Esophagus squamous epithelium (tissue), 5 donors: ENCODE results near the gene SPON1. TPM values are rescaled to one million over a fixed set of nuclear protein-coding genes. Genes with fewer than 3 reads are reported as not detected.

Experiments
- DNase-seq: peaks from one replicate; lab custom pipeline; 2025; lab: John Stamatoyannopoulos, UW
- H3K27ac ChIP-seq, 4 donors: fragments of 200-600 bp; sonication (generic); one replicate each; pipeline ENCODE4 v1.5.1; 2016 to 2019; ENCODE audit warnings: mild to moderate bottlenecking in 1 of 4
- H3K27me3 ChIP-seq, 4 donors: fragments of 200-600 bp; sonication (generic); 1 replicate in 3 of 4; 2 replicates in 1 of 4; pipeline versions ENCODE4 v1.5.1 to v1.6.0; 2017 to 2021; ENCODE audit warnings: antibody characterized with exemption in 1 of 4
- H3K36me3 ChIP-seq, 3 donors: fragments of 200-600 bp; sonication (generic); one replicate each; pipeline ENCODE4 v1.5.1; 2016 to 2019
- H3K4me1 ChIP-seq, 3 donors: fragments of 200-600 bp; sonication (generic); one replicate each; pipeline ENCODE4 v1.5.1; 2017 to 2019
- H3K4me3 ChIP-seq, 4 donors: fragments of 200-600 bp; sonication (generic); 1 replicate in 3 of 4; 2 replicates in 1 of 4; pipeline ENCODE4 v1.5.1; 2016 to 2019; ENCODE audit warnings: mild to moderate bottlenecking in 2 of 4, moderate library complexity in 1 of 4
- H3K9me3 ChIP-seq, 3 donors: fragments of 200-600 bp; sonication (generic); one replicate each; pipeline ENCODE4 v1.5.1; 2016 to 2019
- POLR2A ChIP-seq, 4 donors: fragments of 450-650 bp; IDR thresholded peaks; one replicate each; pipeline ENCODE4 v1.6.1; 2017; ENCODE audit warnings: antibody characterized with exemption in 4 of 4, mild to moderate bottlenecking in 4 of 4, moderate library complexity in 3 of 4
- WGBS, 2 donors: methylation state at CpG; one replicate each; pipeline ENCODE4 v1.1.5; 2018; 5-methylcytosine and 5-hydroxymethylcytosine counted together
- intact Hi-C: fragments of 100-400 bp; cut with DNase I; formaldehyde crosslinking; loops from one replicate; pipeline ENCODE4 v1.15.0; 2022
- total RNA-seq, 4 donors: library from RNA; depleted of rRNA; stranded (reverse); fragments of >200 nt; gene quantifications; one replicate each; pipeline ENCODE4 v1.1.0, GENCODE V29; 2016
- TF ChIP-seq, protein P1 (sequence below), 6 experiments: fragments of 450-650 bp in 4 of 6; fragments of 200-600 bp in 2 of 6; sonication (generic) in 2 of 6; IDR thresholded peaks; one replicate each; pipeline ENCODE4 v1.5.1; 2016 to 2019; ENCODE audit warnings: antibody characterized with exemption in 6 of 6, mild to moderate bottlenecking in 4 of 6, moderate library complexity in 4 of 6
- donor health status: DM: yes; HTN: yes; CAD: no.

SPON1 gene
- total RNA-seq, 4 donors from 2014 or later, result 1.6 to 44.4 (median 6.5) TPM

DNA sequence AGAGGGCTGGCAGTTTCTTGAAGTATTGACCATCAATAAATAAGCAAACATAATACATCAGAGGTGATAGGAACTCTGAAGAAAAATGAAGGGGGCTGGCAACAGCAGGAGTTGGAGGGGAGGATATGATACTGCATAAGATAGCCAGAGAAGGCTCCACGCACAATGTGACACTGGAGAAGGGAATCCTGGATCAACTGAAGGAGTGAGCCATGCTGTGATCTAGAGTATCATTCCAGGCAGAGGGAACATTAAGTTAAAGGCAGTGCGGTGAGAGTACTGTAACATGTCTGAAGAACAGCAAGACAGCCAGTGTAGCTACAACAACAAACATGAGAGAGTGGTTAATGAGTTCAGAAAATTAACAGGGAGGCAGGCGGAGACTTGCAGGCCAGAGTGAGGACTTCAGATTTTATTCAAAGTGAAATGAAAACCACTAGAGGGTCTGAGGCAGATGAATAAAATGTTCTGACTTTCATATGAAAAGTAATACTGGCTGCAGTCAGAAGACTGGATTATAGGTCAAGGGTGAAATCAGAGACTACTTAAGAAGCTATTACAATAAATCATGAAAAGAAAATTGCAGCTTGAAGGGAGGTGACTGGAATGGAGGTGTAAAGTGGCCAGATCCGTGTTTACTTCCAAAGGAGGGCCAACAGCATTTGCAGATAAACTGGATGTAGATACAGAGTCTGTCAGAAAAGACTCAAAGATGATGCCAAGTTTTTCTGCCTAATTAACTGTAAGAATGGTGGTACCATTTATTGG lies 347.1 kb downstream of the SPON1 start:
- TF ChIP-seq, protein P1, sequence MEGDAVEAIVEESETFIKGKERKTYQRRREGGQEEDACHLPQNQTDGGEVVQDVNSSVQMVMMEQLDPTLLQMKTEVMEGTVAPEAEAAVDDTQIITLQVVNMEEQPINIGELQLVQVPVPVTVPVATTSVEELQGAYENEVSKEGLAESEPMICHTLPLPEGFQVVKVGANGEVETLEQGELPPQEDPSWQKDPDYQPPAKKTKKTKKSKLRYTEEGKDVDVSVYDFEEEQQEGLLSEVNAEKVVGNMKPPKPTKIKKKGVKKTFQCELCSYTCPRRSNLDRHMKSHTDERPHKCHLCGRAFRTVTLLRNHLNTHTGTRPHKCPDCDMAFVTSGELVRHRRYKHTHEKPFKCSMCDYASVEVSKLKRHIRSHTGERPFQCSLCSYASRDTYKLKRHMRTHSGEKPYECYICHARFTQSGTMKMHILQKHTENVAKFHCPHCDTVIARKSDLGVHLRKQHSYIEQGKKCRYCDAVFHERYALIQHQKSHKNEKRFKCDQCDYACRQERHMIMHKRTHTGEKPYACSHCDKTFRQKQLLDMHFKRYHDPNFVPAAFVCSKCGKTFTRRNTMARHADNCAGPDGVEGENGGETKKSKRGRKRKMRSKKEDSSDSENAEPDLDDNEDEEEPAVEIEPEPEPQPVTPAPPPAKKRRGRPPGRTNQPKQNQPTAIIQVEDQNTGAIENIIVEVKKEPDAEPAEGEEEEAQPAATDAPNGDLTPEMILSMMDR (IDR thresholded peaks at IDR 0.05), result no peak
- TF ChIP-seq POLR2A (IDR thresholded peaks at IDR 0.05), result no peak

DNA sequence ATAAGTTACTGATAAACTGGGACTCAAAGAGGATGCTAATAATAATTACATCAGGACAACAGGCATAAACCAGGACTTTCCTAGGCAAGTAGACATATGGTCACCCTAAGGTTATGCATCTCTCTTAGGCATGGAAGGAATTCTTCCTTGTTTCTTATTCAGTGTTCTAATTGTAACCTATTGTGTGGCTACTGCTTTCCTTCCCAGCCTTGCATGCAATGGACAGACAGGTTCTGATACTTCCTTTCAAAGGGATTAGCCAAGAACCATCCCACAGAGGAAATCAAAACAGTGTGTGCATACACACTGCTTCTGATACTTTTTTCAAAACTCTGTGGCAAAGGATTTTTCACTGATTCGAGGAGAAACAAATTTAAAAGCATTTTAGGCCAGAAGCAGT lies 348.2 kb downstream of the SPON1 start:
- intact Hi-C loops, result no loop called here
- WGBS, 2 donors, result 36 to 80% methylated on average over 1 of the region's 1 CpG

More for the DNA sequence above, 347.1 kb downstream of the SPON1 start:
- Histone ChIP-seq H3K36me3 (no peaks in the 10 kb centered on the region), H3K27me3 (no peaks in the 10 kb centered on the region), H3K27ac (no peak overlapping the region), H3K4me3 (no peak overlapping the region), H3K4me1 (peaks cover 0 to 45% (median 15%) of the 10 kb centered on the region in 3 donors), H3K9me3 (no peaks in the 10 kb centered on the region)
- DNase-seq, result no peak
- intact Hi-C loops, result loop anchor here (10.0 kb wide), 1 partner anchor 105 kb away; no protein-coding TSS in a partner anchor
- WGBS, 2 donors, result 77 to 80% methylated on average over 4 of the region's 4 CpGs

DNA sequence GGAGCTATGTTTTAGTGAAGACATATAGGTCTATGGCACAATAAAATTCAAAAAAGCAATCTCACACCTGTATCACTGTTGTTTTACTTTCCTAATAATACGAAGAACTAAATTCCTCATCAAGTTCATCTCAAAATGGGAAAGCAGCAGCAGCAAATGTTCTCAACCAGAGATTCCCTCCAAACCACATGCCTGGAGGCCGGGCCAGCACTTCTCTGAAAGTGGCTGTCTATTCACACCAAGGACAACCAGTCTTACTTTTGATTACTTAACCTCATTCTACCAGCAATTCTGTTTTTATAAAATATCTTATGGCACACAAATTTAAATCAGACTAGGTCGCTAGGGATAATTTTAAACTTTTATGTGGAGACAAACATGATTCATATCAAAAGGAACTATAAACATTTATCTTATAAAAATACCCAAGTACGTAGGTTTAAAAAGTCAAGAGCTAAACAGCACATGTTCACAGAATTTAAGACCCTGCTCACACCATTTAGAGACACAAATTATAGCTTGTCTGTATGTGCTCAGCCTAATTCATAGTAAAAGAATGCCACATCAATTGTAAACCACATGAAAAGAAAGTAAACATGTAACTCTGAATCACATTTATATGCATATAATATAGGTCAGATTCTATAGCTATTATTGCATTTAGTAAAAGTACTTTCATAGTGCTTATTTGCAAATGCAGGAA lies 350.4 kb downstream of the SPON1 start:
- Histone ChIP-seq H3K36me3 (no peaks in the 10 kb centered on the region), H3K4me3 (no peak overlapping the region), H3K27me3 (no peaks in the 10 kb centered on the region), H3K4me1 (peaks cover 0 to 46% (median 15%) of the 10 kb centered on the region in 3 donors), H3K27ac (no peak overlapping the region), H3K9me3 (no peaks in the 10 kb centered on the region)
- no peak for DNase-seq
- intact Hi-C loops, result no loop called here
- WGBS, 2 donors, result 43 to 68% methylated on average over 4 of the region's 4 CpGs
- TF ChIP-seq, protein P1 (IDR thresholded peaks at IDR 0.05), result no peak
- TF ChIP-seq POLR2A (IDR thresholded peaks at IDR 0.05), result no peak

More for the DNA sequence above, 348.2 kb downstream of the SPON1 start:
- Histone ChIP-seq H3K4me1 (peaks cover 0 to 45% (median 15%) of the 10 kb centered on the region in 3 donors), H3K36me3 (no peaks in the 10 kb centered on the region), H3K9me3 (no peaks in the 10 kb centered on the region), H3K4me3 (no peak overlapping the region), H3K27ac (no peak overlapping the region), H3K27me3 (no peaks in the 10 kb centered on the region)
- DNase-seq, result no peak
- TF ChIP-seq, protein P1 (IDR thresholded peaks at IDR 0.05), result no peak
- TF ChIP-seq POLR2A (IDR thresholded peaks at IDR 0.05), result no peak

DNA sequence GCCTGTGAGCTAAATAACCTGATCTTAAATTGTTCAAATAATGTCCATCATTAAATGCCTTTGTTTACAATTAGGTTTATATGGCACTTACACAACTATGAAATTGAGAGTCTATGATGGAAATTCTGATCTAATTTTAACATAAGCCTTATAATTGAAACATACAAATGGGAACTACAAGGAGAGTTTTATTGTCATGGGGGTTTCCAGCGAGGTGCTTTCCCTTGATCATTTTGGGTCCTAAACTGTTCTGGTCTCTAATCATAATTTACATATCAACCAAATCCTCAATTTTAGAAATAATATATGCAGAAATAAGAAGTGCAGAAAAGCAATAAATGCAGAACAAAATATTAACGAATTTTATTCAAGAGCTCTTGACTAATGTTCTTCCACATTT lies 351.6 kb downstream of the SPON1 start:
- DNase-seq, result no peak
- Histone ChIP-seq H3K4me3 (no peak overlapping the region), H3K9me3 (no peaks in the 10 kb centered on the region), H3K27ac (no peak overlapping the region), H3K4me1 (peaks cover 0 to 50% (median 7%) of the 10 kb centered on the region in 3 donors), H3K27me3 (no peaks in the 10 kb centered on the region), H3K36me3 (no peaks in the 10 kb centered on the region)
- TF ChIP-seq, protein P1 (IDR thresholded peaks at IDR 0.05), result no peak
- no peak for TF ChIP-seq POLR2A (IDR thresholded peaks at IDR 0.05)
- intact Hi-C loops, result no loop called here
- 61 to 75% methylated on average over 2 of the region's 2 CpGs for WGBS, 2 donors

DNA sequence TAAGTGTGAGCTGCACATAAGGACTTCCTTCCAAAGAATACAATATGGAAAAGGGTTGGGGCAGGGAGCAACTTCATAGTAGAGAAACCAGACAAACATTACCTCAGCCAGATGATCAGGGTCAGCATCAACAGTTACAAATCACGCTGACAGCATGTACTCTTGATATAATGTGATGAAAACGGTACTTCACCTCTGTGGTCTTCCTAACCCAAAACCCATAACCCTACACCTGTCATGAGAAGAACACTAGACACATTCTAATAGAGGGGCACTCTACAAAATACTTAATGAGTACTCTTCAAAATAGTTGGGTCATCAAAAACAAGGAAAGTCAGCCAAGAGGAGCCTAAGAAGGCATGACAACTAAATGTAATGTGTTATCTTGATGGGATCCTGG lies 352.6 kb downstream of the SPON1 start:
- Histone ChIP-seq H3K36me3 (no peaks in the 10 kb centered on the region), H3K27me3 (no peaks in the 10 kb centered on the region), H3K4me3 (no peak overlapping the region), H3K9me3 (no peaks in the 10 kb centered on the region), H3K27ac (no peak overlapping the region), H3K4me1 (peaks cover 0 to 40% (median 7%) of the 10 kb centered on the region in 3 donors)
- no peak for DNase-seq
- 85 to 93% methylated on average over 2 of the region's 2 CpGs for WGBS, 2 donors
- TF ChIP-seq, protein P1 (IDR thresholded peaks at IDR 0.05), result no peak
- TF ChIP-seq POLR2A (IDR thresholded peaks at IDR 0.05), result no peak
- intact Hi-C loops, result no loop called here
